Thoracic aorta (tissue), 2 donors: Measurements from ENCODE around the gene SLC43A3. TPM values are rescaled to one million over a fixed set of nuclear protein-coding genes. Genes with fewer than 3 reads are reported as not detected.

Source experiments
- ATAC-seq: fragments of 150-250 bp; one replicate; pipeline ENCODE4 v1.8.0; 2017; ENCODE audit warnings: low read depth; ENCODE audit not compliant: insufficient number of reproducible peaks, low FRiP score
- DNase-seq: peaks from one replicate; pipeline ENCODE4 v3.0.0-alpha.2; 2020; ENCODE audit warnings: low spot score
- H3K27ac ChIP-seq, 2 donors: fragments of 200-600 bp; sonication (generic); 1 replicate in 1 of 2; 2 replicates in 1 of 2; pipeline ENCODE4 v1.5.1; 2016; ENCODE audit warnings: mild to moderate bottlenecking in 2 of 2, moderate library complexity in 2 of 2
- H3K27me3 ChIP-seq: fragments of 200-600 bp; sonication (generic); replicated peaks from 2 replicates; pipeline ENCODE4 v1.6.0; 2016; ENCODE audit warnings: mild to moderate bottlenecking; ENCODE audit not compliant: insufficient read depth
- H3K36me3 ChIP-seq: fragments of 200-600 bp; sonication (generic); one replicate; pipeline ENCODE4 v1.5.1; 2016
- H3K4me1 ChIP-seq, 2 donors: fragments of 200-600 bp; sonication (generic); 1 replicate in 1 of 2; 2 replicates in 1 of 2; pipeline versions ENCODE4 v1.5.1 to v1.6.0; 2016; ENCODE audit warnings: low read depth in 2 of 2, mild to moderate bottlenecking in 1 of 2; ENCODE audit not compliant: control insufficient read depth in 1 of 2
- H3K4me3 ChIP-seq: fragments of 200-600 bp; sonication (generic); 2 replicates; pipeline ENCODE4 v1.5.1; 2016; ENCODE audit warnings: mild to moderate bottlenecking
- H3K9me3 ChIP-seq: fragments of 200-600 bp; sonication (generic); 2 replicates; pipeline ENCODE4 v1.5.1; 2016
- total RNA-seq, 2 donors: library from RNA; depleted of rRNA; stranded (reverse); fragments of >200 nt; gene quantifications; one replicate each; pipeline versions ENCODE4 v1.1.0 to v1.2.3, GENCODE V29; 2016
- TF ChIP-seq, protein P1 (sequence below): fragments of 200-600 bp; sonication (generic); IDR thresholded peaks from one replicate; pipeline ENCODE4 v1.5.1; 2019; ENCODE audit warnings: antibody characterized with exemption

The SLC43A3 gene
- total RNA-seq, 2 donors from 2014 or later = 76.0 to 92.3 TPM

DNA sequence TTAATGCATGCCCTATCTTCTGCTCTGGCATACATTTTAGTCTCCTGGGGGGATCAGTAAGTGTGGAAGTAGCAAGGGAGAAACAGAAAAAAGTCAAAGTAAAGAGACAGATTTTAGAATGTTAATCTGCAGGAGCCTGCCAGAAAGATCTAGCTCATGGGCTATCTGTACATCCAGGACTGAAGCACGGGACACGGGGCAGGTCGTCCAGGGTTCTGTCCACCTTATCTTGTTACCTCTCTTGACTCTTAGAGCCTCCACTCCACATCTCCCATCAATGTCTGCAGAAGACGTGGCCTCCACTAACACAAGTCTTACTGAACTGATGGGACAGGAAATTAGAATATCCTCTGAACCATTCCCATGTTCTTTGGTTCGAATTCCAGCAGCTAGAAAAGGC lies 1.7 kb upstream of the SLC43A3 start:
- no peaks in the 10 kb centered on the region for H3K27me3 ChIP-seq
- H3K27ac ChIP-seq = peak overlapping the region in 1 of 2 donors; percentile 98
- TF ChIP-seq, protein P1, sequence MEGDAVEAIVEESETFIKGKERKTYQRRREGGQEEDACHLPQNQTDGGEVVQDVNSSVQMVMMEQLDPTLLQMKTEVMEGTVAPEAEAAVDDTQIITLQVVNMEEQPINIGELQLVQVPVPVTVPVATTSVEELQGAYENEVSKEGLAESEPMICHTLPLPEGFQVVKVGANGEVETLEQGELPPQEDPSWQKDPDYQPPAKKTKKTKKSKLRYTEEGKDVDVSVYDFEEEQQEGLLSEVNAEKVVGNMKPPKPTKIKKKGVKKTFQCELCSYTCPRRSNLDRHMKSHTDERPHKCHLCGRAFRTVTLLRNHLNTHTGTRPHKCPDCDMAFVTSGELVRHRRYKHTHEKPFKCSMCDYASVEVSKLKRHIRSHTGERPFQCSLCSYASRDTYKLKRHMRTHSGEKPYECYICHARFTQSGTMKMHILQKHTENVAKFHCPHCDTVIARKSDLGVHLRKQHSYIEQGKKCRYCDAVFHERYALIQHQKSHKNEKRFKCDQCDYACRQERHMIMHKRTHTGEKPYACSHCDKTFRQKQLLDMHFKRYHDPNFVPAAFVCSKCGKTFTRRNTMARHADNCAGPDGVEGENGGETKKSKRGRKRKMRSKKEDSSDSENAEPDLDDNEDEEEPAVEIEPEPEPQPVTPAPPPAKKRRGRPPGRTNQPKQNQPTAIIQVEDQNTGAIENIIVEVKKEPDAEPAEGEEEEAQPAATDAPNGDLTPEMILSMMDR = no peak
- H3K36me3 ChIP-seq = no peaks in the 10 kb centered on the region
- no peak for ATAC-seq
- peaks cover 41 to 46% of the 10 kb centered on the region in 2 donors for H3K4me1 ChIP-seq
- no peak for DNase-seq
- H3K9me3 ChIP-seq = no peaks in the 10 kb centered on the region
- no peak overlapping the region for H3K4me3 ChIP-seq

DNA sequence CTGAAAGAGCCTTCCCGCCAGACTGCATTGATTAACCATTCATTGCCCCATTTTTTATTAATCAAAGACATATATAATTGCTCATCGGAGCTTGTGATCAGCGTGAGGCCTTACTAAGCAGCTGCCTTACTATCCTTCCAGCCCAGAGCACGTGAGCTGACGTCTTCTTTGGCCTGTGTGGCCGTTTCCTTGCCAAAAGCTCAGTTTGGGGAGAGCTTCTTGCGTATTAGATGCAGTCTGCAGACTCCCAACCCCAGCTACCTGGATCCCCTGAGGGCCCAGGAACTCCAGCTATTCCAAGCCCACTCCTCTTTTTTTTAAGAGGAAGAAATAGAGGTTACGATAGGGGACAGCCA lies 784 bp upstream of the SLC43A3 start:
- Histone ChIP-seq H3K4me3 (peak overlapping the region; percentile 73), H3K4me1 (peaks cover 41 to 49% of the 10 kb centered on the region in 2 donors), H3K36me3 (no peaks in the 10 kb centered on the region), H3K27me3 (no peaks in the 10 kb centered on the region), H3K27ac (peak overlapping the region; percentile 98 to 99), H3K9me3 (no peaks in the 10 kb centered on the region)
- ATAC-seq = peak; percentile 5
- TF ChIP-seq, protein P1 = no peak
- DNase-seq = no peak

DNA sequence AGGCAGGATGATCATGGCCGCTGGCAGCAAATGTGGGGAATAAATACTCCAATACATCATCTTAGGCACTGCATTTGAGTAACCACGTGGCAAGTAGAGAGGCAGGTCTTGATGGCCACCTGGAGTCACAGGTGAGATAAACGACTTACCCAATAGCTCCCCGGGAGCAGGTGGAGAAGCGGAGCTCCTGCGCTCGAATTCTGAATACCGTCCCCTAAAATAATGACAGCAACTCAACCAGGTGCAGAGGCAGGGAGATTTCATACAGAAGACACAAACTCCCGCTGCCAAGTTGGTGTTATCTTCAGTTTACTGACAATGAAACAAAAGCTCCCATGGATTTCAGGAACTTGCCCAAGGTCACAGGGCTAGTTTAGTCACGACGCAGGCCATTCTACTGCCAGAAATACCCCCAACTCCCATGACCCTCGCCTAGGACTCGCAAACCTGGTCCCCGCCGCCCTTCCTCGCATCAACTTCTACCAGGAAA lies 437 bp downstream of the SLC43A3 start:
- DNase-seq (no peak), ATAC-seq (no peak)
- Histone ChIP-seq H3K36me3 (no peaks in the 10 kb centered on the region), H3K9me3 (no peaks in the 10 kb centered on the region), H3K27me3 (no peaks in the 10 kb centered on the region), H3K4me1 (peaks cover 41 to 49% of the 10 kb centered on the region in 2 donors), H3K27ac (peak overlapping the region; percentile 98 to 99), H3K4me3 (peak overlapping the region; percentile 73)
- TF ChIP-seq, protein P1 = no peak

DNA sequence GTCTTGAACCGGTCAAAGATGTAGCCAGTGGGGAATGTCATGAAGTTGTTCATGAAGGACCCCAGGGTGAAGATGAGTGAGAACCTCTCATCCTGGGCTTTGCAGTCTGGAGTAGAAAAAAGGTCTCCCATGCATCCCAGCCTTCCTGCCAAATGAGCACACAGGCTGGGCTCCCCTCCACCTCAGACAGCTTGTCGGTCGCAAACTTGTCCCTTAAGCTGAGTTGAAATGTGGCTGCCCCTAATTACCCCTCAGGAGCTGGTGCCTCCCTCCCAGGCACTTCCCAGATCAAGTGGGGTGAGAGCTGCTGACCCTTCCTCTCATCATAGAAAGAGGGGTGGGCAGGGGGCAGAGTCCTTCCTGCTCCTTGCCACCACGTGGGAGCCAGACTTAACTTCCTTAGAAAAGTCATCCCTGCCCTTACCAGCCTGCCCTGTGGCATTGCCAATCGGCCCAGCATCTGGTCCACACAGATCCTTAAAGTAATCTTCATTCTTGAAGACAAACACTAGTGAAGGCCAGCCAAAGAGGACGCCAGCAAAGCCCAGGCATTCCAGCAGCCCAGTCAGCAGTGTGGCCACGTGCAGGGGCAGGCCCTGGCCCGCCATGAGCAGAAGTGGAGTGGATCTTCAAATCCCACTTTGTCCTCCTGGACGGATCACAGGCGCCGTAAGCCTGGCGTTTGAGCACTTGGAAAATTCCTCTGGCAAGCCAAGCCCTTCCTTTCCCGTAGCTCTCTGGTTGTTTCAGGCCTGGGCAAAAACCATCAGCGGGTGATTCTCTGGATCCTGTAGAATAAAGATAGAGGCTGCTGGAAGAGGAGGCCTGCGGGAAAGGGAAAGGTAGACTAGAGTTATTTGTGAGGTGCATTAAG lies 1.1 kb downstream of the SLC43A3 start:
- peak overlapping the region; percentile 98 to 99 for H3K27ac ChIP-seq
- peaks cover 41 to 49% of the 10 kb centered on the region in 2 donors for H3K4me1 ChIP-seq
- H3K4me3 ChIP-seq = peak overlapping the region; percentile 73
- no peaks in the 10 kb centered on the region for H3K9me3 ChIP-seq
- no peaks in the 10 kb centered on the region for H3K27me3 ChIP-seq
- ATAC-seq (no peak), DNase-seq (no peak)
- H3K36me3 ChIP-seq = no peaks in the 10 kb centered on the region
- TF ChIP-seq, protein P1 = no peak

DNA sequence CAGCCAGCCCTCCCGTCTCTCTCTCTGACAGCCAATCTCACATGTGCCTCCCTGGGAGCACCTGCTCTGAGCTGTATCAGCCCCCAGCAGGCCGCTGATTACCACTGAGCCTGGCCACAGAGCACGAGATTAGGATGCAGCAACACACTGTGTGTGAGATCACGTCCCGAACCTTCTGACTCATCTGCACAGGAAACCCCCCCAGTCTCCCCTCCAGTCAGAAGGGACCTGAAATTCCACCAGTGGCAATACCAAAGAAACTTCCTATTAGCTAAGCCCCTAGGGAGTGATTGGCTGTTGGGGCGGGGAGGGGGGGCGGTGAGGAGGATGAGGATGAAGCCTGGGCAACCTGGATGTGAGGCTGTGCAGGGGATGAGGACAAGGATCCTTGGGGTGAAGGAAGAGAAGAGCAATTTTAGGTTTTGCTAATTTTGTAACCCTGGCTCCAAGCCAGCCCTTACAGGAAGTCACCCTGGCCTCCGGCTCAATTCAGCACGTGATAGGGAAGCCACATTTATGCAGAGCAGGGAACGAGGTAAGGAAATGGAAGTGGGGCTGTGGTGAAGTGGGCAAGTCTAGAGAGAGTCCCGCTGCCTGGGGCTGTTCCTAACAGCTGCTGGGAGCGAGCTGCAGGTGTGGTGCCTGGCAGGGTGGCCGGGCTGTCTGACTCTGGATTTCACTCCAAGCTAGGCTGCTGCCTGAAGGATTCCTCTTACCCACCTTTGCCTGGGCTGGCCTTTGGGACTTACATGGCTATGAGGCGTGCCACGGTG lies 1.9 kb downstream of the SLC43A3 start:
- Histone ChIP-seq H3K4me1 (peaks cover 41 to 49% of the 10 kb centered on the region in 2 donors), H3K27me3 (no peaks in the 10 kb centered on the region), H3K4me3 (peak overlapping the region; percentile 73), H3K27ac (peak overlapping the region; percentile 98 to 99), H3K36me3 (peaks cover 8% of the 10 kb centered on the region), H3K9me3 (no peaks in the 10 kb centered on the region)
- ATAC-seq (peak; percentile 76), DNase-seq (peak; percentile 69)
- TF ChIP-seq, protein P1 = no peak
